ENCODE results near the gene SLC13A2. TPM values are rescaled to one million over a fixed set of nuclear protein-coding genes. Genes with fewer than 3 reads are reported as not detected.

The SLC13A2 gene
- total RNA-seq, 2 experiments from 2014 or later = not detected

DNA sequence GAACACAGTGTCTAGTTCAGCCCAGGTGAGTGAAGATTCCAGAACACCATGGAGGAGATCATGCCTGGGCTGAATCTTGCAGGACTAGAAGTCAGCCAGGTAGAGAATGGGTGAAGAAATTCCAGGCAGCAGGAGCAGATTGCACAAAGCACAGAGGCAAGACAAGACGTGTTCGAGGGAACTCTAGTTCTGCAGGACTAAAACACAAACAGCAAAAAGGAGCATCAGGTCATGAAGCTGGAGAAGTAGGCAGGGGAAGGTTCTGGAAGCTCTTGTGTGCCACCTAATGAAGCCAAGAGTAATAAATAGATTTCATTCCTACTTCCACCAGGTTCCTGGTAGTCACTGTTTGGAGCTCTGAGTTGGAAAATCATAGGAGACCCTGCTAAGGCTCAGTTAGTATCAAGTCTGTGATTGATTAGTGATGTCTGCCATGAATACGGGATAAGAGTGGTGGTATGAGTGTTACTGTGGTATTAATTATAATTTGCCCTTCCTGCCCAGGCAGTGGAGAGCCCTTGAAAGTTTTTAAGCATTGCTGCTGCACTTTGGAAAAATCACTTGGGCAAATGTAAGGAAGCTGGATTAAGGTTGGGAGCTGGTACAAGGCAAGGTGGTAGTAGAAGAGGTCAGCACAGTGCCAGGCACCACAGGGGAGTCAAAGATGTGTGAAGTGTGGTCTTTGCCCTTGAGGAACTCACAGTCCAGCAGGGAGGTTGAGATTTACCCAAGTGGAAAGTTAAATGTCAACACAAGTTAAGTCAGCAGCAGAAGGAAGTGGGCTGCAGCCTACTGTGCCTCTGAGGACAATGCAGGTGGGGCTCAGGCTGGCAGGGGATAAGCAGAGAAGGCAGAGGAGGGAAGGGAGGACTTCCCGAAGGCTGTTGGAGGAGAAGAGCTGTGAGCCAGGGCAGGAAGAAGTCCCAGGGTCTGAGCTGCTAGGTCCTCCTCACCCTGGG lies 19.2 kb downstream of the SLC13A2 start:
- ATAC-seq (no peak), DNase-seq (no peak)
- Mint-ChIP-seq H3K4me1 (ENCODE audit: low read depth) (no peaks in the 10 kb centered on the region), H3K4me3 (no peak overlapping the region), H3K27ac (no peak overlapping the region), H3K36me3 (ENCODE audit: low read depth) (no peaks in the 10 kb centered on the region), H3K27me3 (peaks cover 2% of the 10 kb centered on the region), H3K9me3 (no peaks in the 10 kb centered on the region)
- ChIA-PET POLR2A (no interaction called here), CTCF (interaction anchor here (1.3 to 2.0 kb wide), 5 partner anchors 7 to 55 kb away, joined by 3 to 13 read pairs (median 5); no protein-coding TSS in a partner anchor)
- TF ChIP-seq, protein P1, sequence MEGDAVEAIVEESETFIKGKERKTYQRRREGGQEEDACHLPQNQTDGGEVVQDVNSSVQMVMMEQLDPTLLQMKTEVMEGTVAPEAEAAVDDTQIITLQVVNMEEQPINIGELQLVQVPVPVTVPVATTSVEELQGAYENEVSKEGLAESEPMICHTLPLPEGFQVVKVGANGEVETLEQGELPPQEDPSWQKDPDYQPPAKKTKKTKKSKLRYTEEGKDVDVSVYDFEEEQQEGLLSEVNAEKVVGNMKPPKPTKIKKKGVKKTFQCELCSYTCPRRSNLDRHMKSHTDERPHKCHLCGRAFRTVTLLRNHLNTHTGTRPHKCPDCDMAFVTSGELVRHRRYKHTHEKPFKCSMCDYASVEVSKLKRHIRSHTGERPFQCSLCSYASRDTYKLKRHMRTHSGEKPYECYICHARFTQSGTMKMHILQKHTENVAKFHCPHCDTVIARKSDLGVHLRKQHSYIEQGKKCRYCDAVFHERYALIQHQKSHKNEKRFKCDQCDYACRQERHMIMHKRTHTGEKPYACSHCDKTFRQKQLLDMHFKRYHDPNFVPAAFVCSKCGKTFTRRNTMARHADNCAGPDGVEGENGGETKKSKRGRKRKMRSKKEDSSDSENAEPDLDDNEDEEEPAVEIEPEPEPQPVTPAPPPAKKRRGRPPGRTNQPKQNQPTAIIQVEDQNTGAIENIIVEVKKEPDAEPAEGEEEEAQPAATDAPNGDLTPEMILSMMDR (IDR thresholded peaks at IDR 0.05) = no peak
- intact Hi-C loops (cut with micrococcal nuclease) = loop anchor here (5.0 kb wide), 1 partner anchor 120 kb away; the partner anchor contains the start of gene RSKR

DNA sequence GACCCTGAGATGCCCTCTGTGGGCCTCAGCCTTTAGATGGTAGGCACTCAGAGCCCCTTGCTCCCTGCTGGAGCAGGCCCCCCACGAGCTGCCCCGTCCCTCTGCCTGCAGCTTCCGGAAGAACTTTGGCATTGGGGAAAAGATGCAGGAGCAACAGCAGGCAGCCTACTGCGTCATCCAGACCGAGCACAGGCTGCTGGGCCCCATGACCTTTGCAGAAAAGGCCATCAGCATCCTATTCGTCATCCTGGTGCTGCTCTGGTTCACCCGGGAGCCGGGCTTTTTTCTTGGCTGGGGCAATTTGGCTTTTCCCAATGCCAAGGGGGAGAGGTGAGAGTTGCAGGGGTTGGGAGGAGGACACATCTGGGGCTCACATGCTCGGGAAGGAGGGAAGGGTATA lies 20.0 kb downstream of the SLC13A2 start:
- intact Hi-C loops (cut with micrococcal nuclease) = loop anchor here (5.0 kb wide), 1 partner anchor 119 kb away; the partner anchor contains the start of gene RSKR
- peaks cover 2% of the 10 kb centered on the region for H3K27me3 Mint-ChIP-seq
- DNase-seq (no peak), ATAC-seq (no peak)
- CTCF ChIA-PET = interaction anchor here (0.8 to 2.0 kb wide), 7 partner anchors 8 to 153 kb away, joined by 3 to 13 read pairs (median 5); no protein-coding TSS in a partner anchor
- TF ChIP-seq, protein P1 (IDR thresholded peaks at IDR 0.05) = no peak
- H3K4me3 Mint-ChIP-seq = no peak overlapping the region
- H3K4me1 Mint-ChIP-seq (ENCODE audit: low read depth) = no peaks in the 10 kb centered on the region
- POLR2A ChIA-PET = no interaction called here
- H3K27ac Mint-ChIP-seq = no peak overlapping the region
- no peaks in the 10 kb centered on the region for H3K36me3 Mint-ChIP-seq (ENCODE audit: low read depth)
- H3K9me3 Mint-ChIP-seq = no peaks in the 10 kb centered on the region

DNA sequence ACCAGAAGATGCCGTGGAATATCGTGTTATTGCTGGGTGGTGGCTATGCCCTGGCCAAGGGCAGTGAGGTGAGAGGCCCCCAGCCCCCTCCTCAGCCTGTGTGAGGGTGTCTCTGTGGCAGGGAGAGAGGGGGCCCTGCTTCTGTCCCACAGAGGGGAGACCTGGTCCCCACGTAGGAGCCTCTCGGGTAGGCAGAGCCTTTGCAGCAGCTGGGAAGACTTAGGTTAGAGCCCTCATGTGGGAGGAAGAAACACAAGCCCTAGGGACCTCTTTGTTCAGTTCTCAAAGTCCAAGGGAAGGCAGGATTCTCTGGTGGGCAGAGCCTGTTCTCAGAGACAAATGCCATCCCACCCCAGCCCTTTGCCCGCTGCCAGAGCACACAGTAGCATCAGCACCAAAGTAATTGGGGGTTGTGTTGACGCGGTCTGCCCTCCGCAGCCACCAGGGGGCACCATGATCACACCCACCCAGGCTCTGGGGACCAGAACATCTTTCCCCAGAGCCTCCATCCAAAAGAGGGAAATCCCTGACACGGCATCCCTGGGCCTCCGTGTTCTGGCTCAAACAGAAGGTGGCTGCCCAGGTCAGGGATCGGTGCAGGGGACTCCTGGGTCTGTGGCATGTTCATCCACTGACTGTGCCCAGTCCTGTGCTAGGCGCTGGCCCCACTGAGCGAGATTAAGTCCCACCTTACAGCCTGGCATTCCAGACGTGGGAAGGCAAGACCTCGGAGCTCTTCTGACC lies 21.2 kb downstream of the SLC13A2 start:
- Mint-ChIP-seq H3K36me3 (ENCODE audit: low read depth) (no peaks in the 10 kb centered on the region), H3K4me1 (ENCODE audit: low read depth) (no peaks in the 10 kb centered on the region), H3K9me3 (no peaks in the 10 kb centered on the region), H3K27ac (no peak overlapping the region), H3K4me3 (no peak overlapping the region), H3K27me3 (peaks cover 2% of the 10 kb centered on the region)
- CTCF ChIA-PET = interaction anchor here (0.8 to 3.5 kb wide), 16 partner anchors 8 to 152 kb away, joined by 3 to 13 read pairs (median 5); partner anchors contain the start of gene FOXN1
- intact Hi-C loops (cut with micrococcal nuclease) = loop anchor here (1.0 to 5.0 kb wide), 2 partner anchors 46 to 118 kb away; partner anchors contain the start of gene RSKR
- TF ChIP-seq, protein P1 (IDR thresholded peaks at IDR 0.05) = peak; percentile 83
- POLR2A ChIA-PET = interaction anchor here (0.7 to 1.3 kb wide), 2 partner anchors 151 to 490 kb away, joined by 3 read pairs; partner anchors contain the start of gene BLTP2
- DNase-seq = peak; percentile 84
- ATAC-seq = peak; percentile 96

DNA sequence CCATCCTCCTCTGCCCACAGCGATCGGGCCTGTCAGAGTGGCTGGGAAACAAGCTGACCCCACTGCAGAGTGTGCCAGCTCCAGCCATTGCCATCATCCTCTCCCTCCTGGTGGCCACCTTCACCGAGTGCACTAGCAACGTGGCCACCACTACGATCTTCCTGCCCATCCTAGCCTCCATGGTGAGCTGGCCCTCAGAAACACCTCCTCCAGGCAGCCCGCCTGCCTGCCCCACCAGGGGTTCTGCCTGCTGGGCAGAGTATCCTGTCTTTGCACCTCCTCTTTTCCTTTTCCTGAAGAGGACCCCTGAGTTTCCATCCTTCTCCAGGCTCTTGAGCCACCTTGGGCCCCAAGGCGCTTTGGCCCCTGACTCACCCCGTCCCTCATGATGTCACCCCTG lies 22.2 kb downstream of the SLC13A2 start:
- Mint-ChIP-seq H3K9me3 (no peaks in the 10 kb centered on the region), H3K27ac (no peak overlapping the region), H3K4me3 (no peak overlapping the region), H3K36me3 (ENCODE audit: low read depth) (no peaks in the 10 kb centered on the region), H3K27me3 (peaks cover 2% of the 10 kb centered on the region), H3K4me1 (ENCODE audit: low read depth) (no peaks in the 10 kb centered on the region)
- ATAC-seq (no peak), DNase-seq (no peak)
- intact Hi-C loops (cut with micrococcal nuclease) = no loop called here
- ChIA-PET POLR2A (interaction anchor here (1.3 kb wide), 1 partner anchor 150 kb away, joined by 3 read pairs; the partner anchor contains the start of gene BLTP2), CTCF (interaction anchor here (0.7 to 3.5 kb wide), 13 partner anchors 7 to 117 kb away, joined by 3 to 11 read pairs (median 5); partner anchors contain the start of gene FOXN1)
- TF ChIP-seq, protein P1 (IDR thresholded peaks at IDR 0.05) = no peak
